Coronary artery (tissue), 2 donors: ENCODE measurements around the gene ZNF727.
"Not testable (repeated sequence)": the region's sequence is repeated elsewhere in the genome, so short reads cannot be mapped to it uniquely, and the experiment has no call there.

Experiments
- DNase-seq: peaks from one replicate; pipeline ENCODE4 v3.0.0-alpha.2; 2017; ENCODE audit warnings: low spot score
- H3K27ac ChIP-seq, 2 donors: fragments of 200-600 bp; sonication (generic); one replicate each; pipeline ENCODE4 v1.5.1; 2016 to 2019
- H3K4me3 ChIP-seq: fragments of 200-600 bp; sonication (generic); 2 replicates; pipeline ENCODE4 v1.5.1; 2016; ENCODE audit warnings: mild to moderate bottlenecking, moderate library complexity
- CTCF ChIP-seq: fragments of 200-600 bp; sonication (generic); IDR thresholded peaks from one replicate; pipeline ENCODE4 v1.5.1; 2019; ENCODE audit warnings: antibody characterized with exemption

The ZNF727 gene

GRCh38 chr7:64087501-64087900, 42.3 kb downstream of the ZNF727 start:
- DNase-seq = no peak
- Histone ChIP-seq H3K4me3 (no peak overlapping the region), H3K27ac (no peak overlapping the region)
- TF ChIP-seq CTCF = no peak

- not testable (repeated sequence) for DNase-seq, H3K27ac ChIP-seq, H3K4me3 ChIP-seq
Observed at GRCh38 chr7:64088863-64089262, 43.6 kb downstream of the ZNF727 start.
